Measurements from ENCODE around the gene PPM1N. TPM values are rescaled to one million over a fixed set of nuclear protein-coding genes. Genes with fewer than 3 reads are reported as not detected.

Gene PPM1N
- total RNA-seq, result 1 to 10 TPM in 2 of 4 donors, not detected in 2; 1.5 to 1.7 TPM

GRCh38 chr19:45498411-45499195 is at the start of gene PPM1N:
Gene PPM1N (plus strand): TSS chr19:45498443. CDS start chr19:45498473, 30 bp downstream.
- DNase-seq, result peak; percentile 59 to 70 (median 63)

DNA sequence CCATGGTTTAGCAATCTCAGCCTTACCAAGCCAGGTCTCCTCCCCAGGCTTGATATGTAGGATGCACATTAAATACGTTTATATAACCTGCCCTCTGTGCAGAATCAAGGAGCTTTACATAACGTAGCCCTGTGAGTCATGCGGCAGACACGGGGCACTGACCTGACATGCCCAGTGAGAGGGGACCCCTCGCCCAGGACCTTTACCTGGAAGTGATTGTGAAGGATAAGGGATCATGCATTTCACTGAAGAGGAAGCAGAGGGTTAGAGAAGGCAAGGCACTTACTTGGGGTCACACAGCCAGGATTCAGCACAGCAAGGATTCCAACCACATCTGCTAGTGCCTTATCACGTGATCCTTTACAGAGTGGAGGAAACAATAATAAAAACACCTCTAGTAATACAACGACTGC is 49.4 kb upstream of the PPM1N start:
- H3K4me1 ChIP-seq, result peaks cover 10 to 52% (median 16%) of the 10 kb centered on the region in 4 donors
- no peak for TF ChIP-seq POLR2A (IDR thresholded peaks at IDR 0.05)
- TF ChIP-seq, protein P1, sequence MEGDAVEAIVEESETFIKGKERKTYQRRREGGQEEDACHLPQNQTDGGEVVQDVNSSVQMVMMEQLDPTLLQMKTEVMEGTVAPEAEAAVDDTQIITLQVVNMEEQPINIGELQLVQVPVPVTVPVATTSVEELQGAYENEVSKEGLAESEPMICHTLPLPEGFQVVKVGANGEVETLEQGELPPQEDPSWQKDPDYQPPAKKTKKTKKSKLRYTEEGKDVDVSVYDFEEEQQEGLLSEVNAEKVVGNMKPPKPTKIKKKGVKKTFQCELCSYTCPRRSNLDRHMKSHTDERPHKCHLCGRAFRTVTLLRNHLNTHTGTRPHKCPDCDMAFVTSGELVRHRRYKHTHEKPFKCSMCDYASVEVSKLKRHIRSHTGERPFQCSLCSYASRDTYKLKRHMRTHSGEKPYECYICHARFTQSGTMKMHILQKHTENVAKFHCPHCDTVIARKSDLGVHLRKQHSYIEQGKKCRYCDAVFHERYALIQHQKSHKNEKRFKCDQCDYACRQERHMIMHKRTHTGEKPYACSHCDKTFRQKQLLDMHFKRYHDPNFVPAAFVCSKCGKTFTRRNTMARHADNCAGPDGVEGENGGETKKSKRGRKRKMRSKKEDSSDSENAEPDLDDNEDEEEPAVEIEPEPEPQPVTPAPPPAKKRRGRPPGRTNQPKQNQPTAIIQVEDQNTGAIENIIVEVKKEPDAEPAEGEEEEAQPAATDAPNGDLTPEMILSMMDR (IDR thresholded peaks at IDR 0.05), result no peak
- no peak overlapping the region for H3K4me3 ChIP-seq
- DNase-seq, result peak in 2 of 3 donors; percentile 76 to 81
- no peaks in the 10 kb centered on the region for H3K27me3 ChIP-seq
- H3K9me3 ChIP-seq, result no peaks in the 10 kb centered on the region
- no peaks in the 10 kb centered on the region for H3K36me3 ChIP-seq
- H3K27ac ChIP-seq, result peak overlapping the region in 3 of 4 donors; percentile 90 to 91 (median 91)

More at GRCh38 chr19:45498411-45499195, at the start of gene PPM1N:
- TF ChIP-seq POLR2A (IDR thresholded peaks at IDR 0.05), result no peak
- TF ChIP-seq, protein P1 (IDR thresholded peaks at IDR 0.05), result peak in 4 of 6 experiments; percentile 12 to 22 (median 20)
- Histone ChIP-seq H3K9me3 (peaks cover 0 to 3% (median 0%) of the 10 kb centered on the region in 4 donors), H3K4me1 (peaks cover 0 to 41% (median 14%) of the 10 kb centered on the region in 4 donors), H3K4me3 (peak within 1 kb of the TSS; percentile 4 to 78 (median 76)), H3K27ac (peak within 1 kb of the TSS in 2 of 4 donors; percentile 17 to 65), H3K27me3 (no peaks in the 10 kb centered on the region), H3K36me3 (no peaks in the 10 kb centered on the region)

DNA sequence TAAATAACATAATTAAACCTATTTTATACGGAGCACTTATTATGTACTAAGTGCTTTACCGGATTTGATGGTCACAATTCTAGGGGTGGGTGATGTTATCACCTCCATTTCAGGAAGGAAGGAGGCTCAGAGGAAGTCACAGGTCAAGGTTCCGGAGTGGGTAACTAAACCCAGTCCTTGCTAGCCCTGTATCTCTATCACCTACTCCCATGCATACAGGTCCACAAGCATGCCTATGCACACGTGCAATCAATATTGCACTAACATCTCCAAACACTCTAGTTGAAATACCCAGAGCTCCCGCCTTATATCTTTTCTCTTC is 48.3 kb upstream of the PPM1N start:
- TF ChIP-seq, protein P1 (IDR thresholded peaks at IDR 0.05), result no peak
- no peak for TF ChIP-seq POLR2A (IDR thresholded peaks at IDR 0.05)
- H3K9me3 ChIP-seq, result no peaks in the 10 kb centered on the region
- H3K4me3 ChIP-seq, result peak overlapping the region; percentile 61 to 79 (median 67)
- peak overlapping the region; percentile 81 to 91 (median 90) for H3K27ac ChIP-seq
- DNase-seq, result no peak
- H3K4me1 ChIP-seq, result peaks cover 7 to 46% (median 13%) of the 10 kb centered on the region in 4 donors
- no peaks in the 10 kb centered on the region for H3K36me3 ChIP-seq
- H3K27me3 ChIP-seq, result no peaks in the 10 kb centered on the region

- DNase-seq, result peak; percentile 51 to 68 (median 63)
- no peaks in the 10 kb centered on the region for H3K27me3 ChIP-seq
- H3K36me3 ChIP-seq, result no peaks in the 10 kb centered on the region
- peak overlapping the region; percentile 81 to 91 (median 89) for H3K27ac ChIP-seq
- no peak for TF ChIP-seq POLR2A (IDR thresholded peaks at IDR 0.05)
- TF ChIP-seq, protein P1 (IDR thresholded peaks at IDR 0.05), result no peak
- peaks cover 14 to 56% (median 19%) of the 10 kb centered on the region in 4 donors for H3K4me1 ChIP-seq
- H3K4me3 ChIP-seq, result peak overlapping the region; percentile 61 to 79 (median 67)
- H3K9me3 ChIP-seq, result no peaks in the 10 kb centered on the region
These were observed 47.0 kb upstream of the PPM1N start for GRCh38 chr19:45451131-45451849.

GRCh38 chr19:45451850-45452387 is 46.3 kb upstream of the PPM1N start:
- peaks cover 15 to 56% (median 19%) of the 10 kb centered on the region in 4 donors for H3K4me1 ChIP-seq
- no peaks in the 10 kb centered on the region for H3K27me3 ChIP-seq
- peak overlapping the region in 1 of 4 donors; percentile 71 for H3K4me3 ChIP-seq
- peak overlapping the region in 3 of 4 donors; percentile 81 to 91 (median 87) for H3K27ac ChIP-seq
- H3K36me3 ChIP-seq, result no peaks in the 10 kb centered on the region
- no peaks in the 10 kb centered on the region for H3K9me3 ChIP-seq
- DNase-seq, result no peak
- TF ChIP-seq POLR2A (IDR thresholded peaks at IDR 0.05), result no peak

Measured in Peyer's patch (tissue), 4 donors.